CD14-positive monocyte (primary cell): ENCODE data around the gene GPC6. TPM values are rescaled to one million over a fixed set of nuclear protein-coding genes. Genes with fewer than 3 reads are reported as not detected.

Experiments used
- DNase-seq, 3 donors: peaks; one replicate each; pipeline ENCODE4 v3.0.0-alpha.2; 2011 to 2022
- H2AFZ ChIP-seq: 2 replicates; pipeline ENCODE4 v1.6.0; 2012; ENCODE audit warnings: mild to moderate bottlenecking, low read depth, low read length, inconsistent platforms; ENCODE audit not compliant: insufficient read depth, poor library complexity, severe bottlenecking
- H3K27ac ChIP-seq, 2 donors: 1 replicate in 1 of 2; 2 replicates in 1 of 2; pipeline ENCODE4 v1.5.1; 2012 to 2013; ENCODE audit warnings: low read length in 2 of 2, control low read depth in 1 of 2, inconsistent platforms in 1 of 2, low read depth in 1 of 2, mild to moderate bottlenecking in 1 of 2
- H3K27me3 ChIP-seq, 2 donors: one replicate each; pipeline versions ENCODE4 v1.6.0 to v1.6.1; 2011 to 2013; ENCODE audit warnings: low read length in 2 of 2; ENCODE audit not compliant: control insufficient read depth in 2 of 2, insufficient read depth in 2 of 2
- H3K36me3 ChIP-seq, 2 donors: replicated peaks in 1 of 2; 1 replicate in 1 of 2; 2 replicates in 1 of 2; pipeline versions ENCODE4 v1.5.1 to v1.6.1; 2012 to 2013; ENCODE audit warnings: low read length in 2 of 2, control low read depth in 1 of 2, inconsistent platforms in 1 of 2, mild to moderate bottlenecking in 1 of 2; ENCODE audit not compliant: insufficient read depth in 2 of 2, control insufficient read depth in 1 of 2
- H3K4me1 ChIP-seq, 2 donors: 1 replicate in 1 of 2; 2 replicates in 1 of 2; pipeline versions ENCODE4 v1.5.1 to v1.6.1; 2012 to 2013; ENCODE audit warnings: low read length in 2 of 2, control low read depth in 1 of 2, inconsistent platforms in 1 of 2, mild to moderate bottlenecking in 1 of 2, moderate library complexity in 1 of 2; ENCODE audit not compliant: insufficient read depth in 2 of 2, control insufficient read depth in 1 of 2
- H3K4me2 ChIP-seq: replicated peaks from 2 replicates; pipeline ENCODE3; 2012; ENCODE audit warnings: low read length, moderate library complexity, mild to moderate bottlenecking; ENCODE audit not compliant: poor library complexity, severe bottlenecking; ENCODE audit errors: extremely low read depth
- H3K4me3 ChIP-seq, 3 experiments: fragments of 200-600 bp in 1 of 3; sonication (generic) in 1 of 3; replicated peaks in 1 of 3; 1 replicate in 2 of 3; 2 replicates in 1 of 3; pipeline ENCODE4 v1.5.1; 2011 to 2013; ENCODE audit warnings: low read length in 3 of 3, mild to moderate bottlenecking in 3 of 3, control low read depth in 2 of 3, low read depth in 2 of 3, inconsistent platforms in 1 of 3, moderate library complexity in 1 of 3
- H3K79me2 ChIP-seq: 2 replicates; pipeline ENCODE4 v1.6.0; 2012; ENCODE audit warnings: mild to moderate bottlenecking, control low read depth, inconsistent platforms, low read length, moderate library complexity; ENCODE audit not compliant: insufficient read depth
- H3K9ac ChIP-seq: 2 replicates; pipeline ENCODE4 v1.6.0; 2017; ENCODE audit warnings: low read length, mild to moderate bottlenecking; ENCODE audit not compliant: insufficient read depth, poor library complexity, severe bottlenecking
- H3K9me3 ChIP-seq, 2 donors: replicated peaks in 1 of 2; 1 replicate in 1 of 2; 2 replicates in 1 of 2; pipeline versions ENCODE4 v1.5.1 to v1.6.1; 2012 to 2013; ENCODE audit warnings: low read length in 2 of 2, control low read depth in 1 of 2; ENCODE audit not compliant: control insufficient read depth in 1 of 2, insufficient read depth in 1 of 2
- H4K20me1 ChIP-seq: 2 replicates; pipeline ENCODE4 v1.6.0; 2012; ENCODE audit warnings: mild to moderate bottlenecking, low read length, control low read depth, moderate library complexity; ENCODE audit not compliant: insufficient read depth
- H3K27ac Mint-ChIP-seq, 7 donors: one replicate each; pipeline ENCODE4 v1.8.0; 2020; ENCODE audit warnings: mild to moderate bottlenecking in 7 of 7, mixed read lengths in 7 of 7, moderate library complexity in 6 of 7, inconsistent platforms in 2 of 7
- H3K27me3 Mint-ChIP-seq, 3 donors: one replicate each; pipeline ENCODE4 v1.8.0; 2021 to 2022; ENCODE audit warnings: low read depth in 3 of 3, mild to moderate bottlenecking in 3 of 3, mixed read lengths in 3 of 3, moderate library complexity in 3 of 3, inconsistent platforms in 1 of 3
- H3K36me3 Mint-ChIP-seq, 2 donors: one replicate each; pipeline ENCODE4 v1.8.0; 2020; ENCODE audit warnings: mixed read lengths in 2 of 2, inconsistent platforms in 1 of 2, mild to moderate bottlenecking in 1 of 2
- H3K4me1 Mint-ChIP-seq: one replicate; pipeline ENCODE4 v1.8.0; 2020; ENCODE audit warnings: mild to moderate bottlenecking, mixed read lengths
- H3K4me3 Mint-ChIP-seq, 2 donors: one replicate each; pipeline ENCODE4 v1.8.0; 2020; ENCODE audit warnings: mild to moderate bottlenecking in 2 of 2, mixed read lengths in 2 of 2, moderate library complexity in 1 of 2
- H3K9me3 Mint-ChIP-seq, 7 donors: one replicate each; pipeline ENCODE4 v1.8.0; 2020 to 2022; ENCODE audit warnings: mixed read lengths in 7 of 7, mild to moderate bottlenecking in 6 of 7, moderate library complexity in 6 of 7, inconsistent platforms in 2 of 7
- WGBS: methylation state at CpG from one replicate; pipeline ENCODE4 v1.1.5; 2013; ENCODE audit warnings: missing lambda C conversion rate; ENCODE audit not compliant: insufficient coverage; 5-methylcytosine and 5-hydroxymethylcytosine counted together
- intact Hi-C, 2 donors: fragments of 100-400 bp; cut with micrococcal nuclease; formaldehyde crosslinking; loops; one replicate each; pipeline versions ENCODE4 v1.15.0 to v1.15.1; 2023
- polyA plus RNA-seq, 3 donors: library from polyadenylated mRNA; depleted of rRNA in 1 of 3; unstranded in 2 of 3; stranded (reverse) in 1 of 3; fragments of 300-500 nt in 2 of 3; fragments of >200 nt in 1 of 3; fragmentation: Illumina TruSeq in 2 of 3; gene quantifications; 1 replicate in 2 of 3; 2 replicates in 1 of 3; pipeline ENCODE4 v1.2.3, GENCODE V29; 2012 to 2021
- TF ChIP-seq, protein P1 (sequence below): fragments of 200-600 bp; IDR thresholded peaks from one replicate; pipeline ENCODE4 v1.8.0; 2022; ENCODE audit warnings: antibody characterized with exemption, mild to moderate bottlenecking

Gene GPC6
- polyA plus RNA-seq, 3 donors: not detected

DNA sequence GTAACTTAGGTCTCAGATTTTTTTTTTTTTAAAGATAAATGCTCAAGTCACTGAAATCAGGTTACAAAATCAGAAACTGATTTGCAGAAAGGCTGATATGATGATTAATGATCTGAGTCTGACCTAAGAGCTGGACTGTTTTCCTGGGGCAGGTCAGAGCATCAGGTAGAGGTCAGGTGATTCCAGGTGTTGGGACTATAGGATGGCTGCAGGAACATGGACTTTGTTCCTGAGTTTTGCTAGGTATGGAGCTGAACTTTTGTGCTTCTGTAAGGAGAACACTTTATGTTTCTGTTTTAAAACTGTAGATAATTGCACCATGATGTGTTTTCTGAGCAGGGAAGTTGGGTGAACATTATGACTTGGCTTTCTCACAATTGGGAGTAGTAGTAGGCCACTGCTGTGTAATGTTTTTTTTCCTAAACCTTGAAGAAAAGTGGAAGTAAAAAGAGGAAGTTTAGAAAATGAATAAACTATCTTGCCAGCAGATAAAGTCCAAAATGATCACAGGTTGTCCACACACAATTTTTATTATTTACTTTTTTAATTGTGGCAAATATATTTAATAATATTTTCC lies 955.7 kb downstream of the GPC6 start:
- H3K27me3 ChIP-seq: no peaks in the 10 kb centered on the region
- H3K9me3 Mint-ChIP-seq: peaks cover 0 to 4% (median 0%) of the 10 kb centered on the region in 7 donors
- H3K27ac Mint-ChIP-seq: peak overlapping the region; percentile 77 to 90 (median 87)
- H3K4me1 ChIP-seq: peaks cover 19 to 26% of the 10 kb centered on the region in 2 donors
- peak overlapping the region in 1 of 3 experiments; percentile 26 for H3K4me3 ChIP-seq
- intact Hi-C loops: no loop called here
- H3K36me3 Mint-ChIP-seq: no peaks in the 10 kb centered on the region
- TF ChIP-seq, protein P1, sequence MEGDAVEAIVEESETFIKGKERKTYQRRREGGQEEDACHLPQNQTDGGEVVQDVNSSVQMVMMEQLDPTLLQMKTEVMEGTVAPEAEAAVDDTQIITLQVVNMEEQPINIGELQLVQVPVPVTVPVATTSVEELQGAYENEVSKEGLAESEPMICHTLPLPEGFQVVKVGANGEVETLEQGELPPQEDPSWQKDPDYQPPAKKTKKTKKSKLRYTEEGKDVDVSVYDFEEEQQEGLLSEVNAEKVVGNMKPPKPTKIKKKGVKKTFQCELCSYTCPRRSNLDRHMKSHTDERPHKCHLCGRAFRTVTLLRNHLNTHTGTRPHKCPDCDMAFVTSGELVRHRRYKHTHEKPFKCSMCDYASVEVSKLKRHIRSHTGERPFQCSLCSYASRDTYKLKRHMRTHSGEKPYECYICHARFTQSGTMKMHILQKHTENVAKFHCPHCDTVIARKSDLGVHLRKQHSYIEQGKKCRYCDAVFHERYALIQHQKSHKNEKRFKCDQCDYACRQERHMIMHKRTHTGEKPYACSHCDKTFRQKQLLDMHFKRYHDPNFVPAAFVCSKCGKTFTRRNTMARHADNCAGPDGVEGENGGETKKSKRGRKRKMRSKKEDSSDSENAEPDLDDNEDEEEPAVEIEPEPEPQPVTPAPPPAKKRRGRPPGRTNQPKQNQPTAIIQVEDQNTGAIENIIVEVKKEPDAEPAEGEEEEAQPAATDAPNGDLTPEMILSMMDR: no peak
- H3K4me1 Mint-ChIP-seq: peaks cover 24% of the 10 kb centered on the region
- no peak overlapping the region for H3K9ac ChIP-seq
- H3K9me3 ChIP-seq: no peaks in the 10 kb centered on the region
- peak; percentile 46 to 63 (median 56) for DNase-seq
- H3K36me3 ChIP-seq: no peaks in the 10 kb centered on the region
- no peaks in the 10 kb centered on the region for H3K79me2 ChIP-seq
- H3K4me2 ChIP-seq: peak overlapping the region; percentile 53
- no peaks in the 10 kb centered on the region for H3K27me3 Mint-ChIP-seq
- H2AFZ ChIP-seq: no peak overlapping the region
- no peaks in the 10 kb centered on the region for H4K20me1 ChIP-seq
- peak overlapping the region in 1 of 2 donors; percentile 51 for H3K4me3 Mint-ChIP-seq
- H3K27ac ChIP-seq: peak overlapping the region; percentile 36 to 76

GRCh38 chr13:94186470-94186869 lies 959.9 kb downstream of the GPC6 start:
- no peak for DNase-seq
- Histone ChIP-seq H3K4me1 (peaks cover 16 to 18% of the 10 kb centered on the region in 2 donors), H3K4me2 (no peak overlapping the region), H3K36me3 (no peaks in the 10 kb centered on the region), H3K27me3 (no peaks in the 10 kb centered on the region), H3K79me2 (no peaks in the 10 kb centered on the region), H2AFZ (no peak overlapping the region), H3K27ac (no peak overlapping the region), H3K4me3 (no peak overlapping the region), H3K9me3 (no peaks in the 10 kb centered on the region), H4K20me1 (no peaks in the 10 kb centered on the region), H3K9ac (no peak overlapping the region)
- H3K4me1 Mint-ChIP-seq: peaks cover 16% of the 10 kb centered on the region
- no peaks in the 10 kb centered on the region for H3K36me3 Mint-ChIP-seq
- TF ChIP-seq, protein P1: no peak
- no CpG with 5 or more reads among the region's 3 CpGs for WGBS
- peaks cover 0 to 2% (median 0%) of the 10 kb centered on the region in 7 donors for H3K9me3 Mint-ChIP-seq
- H3K27me3 Mint-ChIP-seq: peaks cover 0 to 2% (median 0%) of the 10 kb centered on the region in 3 donors
- H3K27ac Mint-ChIP-seq: no peak overlapping the region
- no peak overlapping the region for H3K4me3 Mint-ChIP-seq
- intact Hi-C loops: no loop called here
